WERI-Rb-1 (cell line): ENCODE data around the gene DSCAM.

Experiments used
- DNase-seq: peaks from one replicate; pipeline ENCODE4 v3.0.0-alpha.2; 2020
- H3K27ac ChIP-seq: fragments of 250-450 bp; sonication (Bioruptor Pico); 2 replicates; pipeline ENCODE4 v1.5.1; 2020; ENCODE audit warnings: mild to moderate bottlenecking, moderate library complexity
- H3K27me3 ChIP-seq: fragments of 250-450 bp; sonication (Bioruptor Pico); 2 replicates; pipeline ENCODE4 v1.5.1; 2021; ENCODE audit warnings: mild to moderate bottlenecking, low read depth, moderate library complexity; ENCODE audit not compliant: insufficient read depth, severe bottlenecking
- H3K36me3 ChIP-seq: fragments of 250-450 bp; sonication (Bioruptor Pico); 2 replicates; pipeline ENCODE4 v1.5.1; 2020; ENCODE audit warnings: mild to moderate bottlenecking, moderate library complexity
- H3K4me3 ChIP-seq: 2 replicates; pipeline ENCODE4 v1.5.1; 2011; ENCODE audit warnings: low read depth, mild to moderate bottlenecking, control low read depth, low read length
- H3K9me3 ChIP-seq: fragments of 250-450 bp; sonication (Bioruptor Pico); 2 replicates; pipeline ENCODE4 v1.5.1; 2021; ENCODE audit warnings: mild to moderate bottlenecking, moderate library complexity; ENCODE audit not compliant: severe bottlenecking
- TF ChIP-seq, protein P1 (sequence below): IDR thresholded peaks from 2 replicates; pipeline ENCODE4 v1.5.1; 2011; ENCODE audit warnings: low read depth, mild to moderate bottlenecking, control low read depth, inconsistent platforms, low read length

DSCAM gene

GRCh38 chr21:40194185-40194980 lies 652.6 kb downstream of the DSCAM start:
- Histone ChIP-seq H3K27ac (no peak overlapping the region), H3K36me3 (no peaks in the 10 kb centered on the region), H3K9me3 (peaks cover 7% of the 10 kb centered on the region), H3K27me3 (no peaks in the 10 kb centered on the region), H3K4me3 (no peak overlapping the region)
- TF ChIP-seq, protein P1, sequence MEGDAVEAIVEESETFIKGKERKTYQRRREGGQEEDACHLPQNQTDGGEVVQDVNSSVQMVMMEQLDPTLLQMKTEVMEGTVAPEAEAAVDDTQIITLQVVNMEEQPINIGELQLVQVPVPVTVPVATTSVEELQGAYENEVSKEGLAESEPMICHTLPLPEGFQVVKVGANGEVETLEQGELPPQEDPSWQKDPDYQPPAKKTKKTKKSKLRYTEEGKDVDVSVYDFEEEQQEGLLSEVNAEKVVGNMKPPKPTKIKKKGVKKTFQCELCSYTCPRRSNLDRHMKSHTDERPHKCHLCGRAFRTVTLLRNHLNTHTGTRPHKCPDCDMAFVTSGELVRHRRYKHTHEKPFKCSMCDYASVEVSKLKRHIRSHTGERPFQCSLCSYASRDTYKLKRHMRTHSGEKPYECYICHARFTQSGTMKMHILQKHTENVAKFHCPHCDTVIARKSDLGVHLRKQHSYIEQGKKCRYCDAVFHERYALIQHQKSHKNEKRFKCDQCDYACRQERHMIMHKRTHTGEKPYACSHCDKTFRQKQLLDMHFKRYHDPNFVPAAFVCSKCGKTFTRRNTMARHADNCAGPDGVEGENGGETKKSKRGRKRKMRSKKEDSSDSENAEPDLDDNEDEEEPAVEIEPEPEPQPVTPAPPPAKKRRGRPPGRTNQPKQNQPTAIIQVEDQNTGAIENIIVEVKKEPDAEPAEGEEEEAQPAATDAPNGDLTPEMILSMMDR, result no peak
- no peak for DNase-seq

DNA sequence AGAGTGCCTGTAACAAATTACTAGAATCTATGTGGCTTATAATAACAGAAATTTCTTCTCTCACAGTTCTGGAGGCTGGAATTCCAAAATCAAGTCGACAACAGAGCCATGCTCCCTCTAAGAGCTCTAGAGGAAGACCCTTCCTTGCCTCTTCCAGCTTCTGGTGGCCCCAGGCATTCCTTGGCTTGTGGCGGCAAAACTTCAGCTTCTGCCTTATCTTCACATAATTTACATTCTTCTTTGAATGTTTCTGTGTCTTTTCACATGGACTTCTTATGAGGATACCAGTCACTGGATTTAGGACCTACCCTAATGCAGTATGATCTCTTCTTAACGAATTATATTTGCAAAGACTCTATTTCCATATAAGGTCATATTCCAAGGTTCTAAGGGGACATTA lies 655.3 kb downstream of the DSCAM start:
- H3K36me3 ChIP-seq, result no peaks in the 10 kb centered on the region
- TF ChIP-seq, protein P1, result no peak
- H3K4me3 ChIP-seq, result no peak overlapping the region
- H3K9me3 ChIP-seq, result no peaks in the 10 kb centered on the region
- H3K27ac ChIP-seq, result no peak overlapping the region
- no peaks in the 10 kb centered on the region for H3K27me3 ChIP-seq
- DNase-seq, result no peak

GRCh38 chr21:40191196-40191595 lies 655.8 kb downstream of the DSCAM start:
- TF ChIP-seq, protein P1, result no peak
- Histone ChIP-seq H3K27me3 (no peaks in the 10 kb centered on the region), H3K36me3 (no peaks in the 10 kb centered on the region), H3K9me3 (no peaks in the 10 kb centered on the region), H3K27ac (no peak overlapping the region), H3K4me3 (no peak overlapping the region)
- no peak for DNase-seq

DNA sequence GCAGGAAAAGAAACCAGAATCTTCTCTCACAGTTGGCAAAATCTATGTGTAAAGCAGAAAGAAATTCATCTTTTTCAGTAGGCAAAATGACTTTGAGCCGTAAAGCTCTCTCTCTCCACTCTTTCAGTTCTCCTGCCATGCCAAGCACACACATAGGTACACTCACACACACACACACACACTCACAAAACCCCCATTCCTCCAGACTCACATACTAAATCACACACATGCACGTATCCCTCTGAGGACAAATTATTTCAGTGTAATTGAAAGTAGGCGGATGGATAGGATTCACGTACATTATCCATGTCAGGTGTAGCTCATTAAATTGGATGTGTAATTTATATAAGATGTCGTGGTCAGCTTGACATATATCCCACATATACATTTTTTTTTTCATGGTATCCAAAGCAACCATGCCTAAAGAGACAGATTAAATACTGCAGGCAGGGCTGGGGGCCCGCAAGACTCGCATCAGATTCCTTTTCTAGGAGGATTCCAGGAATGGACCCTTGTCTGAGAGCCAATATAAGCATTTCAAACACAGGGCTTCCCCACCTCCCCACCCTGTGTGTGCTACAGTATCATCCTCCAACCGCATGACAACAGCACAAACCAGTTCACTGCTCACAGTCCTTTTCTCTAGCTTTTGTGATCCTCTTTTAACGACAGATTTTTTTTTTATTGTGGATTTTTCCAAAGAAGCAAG lies 658.9 kb downstream of the DSCAM start:
- Histone ChIP-seq H3K36me3 (no peaks in the 10 kb centered on the region), H3K27ac (no peak overlapping the region), H3K9me3 (peaks cover 2% of the 10 kb centered on the region), H3K4me3 (no peak overlapping the region), H3K27me3 (no peaks in the 10 kb centered on the region)
- TF ChIP-seq, protein P1, result no peak
- DNase-seq, result no peak

- Histone ChIP-seq H3K27me3 (no peaks in the 10 kb centered on the region), H3K36me3 (no peaks in the 10 kb centered on the region), H3K27ac (no peak overlapping the region), H3K4me3 (no peak overlapping the region), H3K9me3 (peaks cover 3% of the 10 kb centered on the region)
- TF ChIP-seq, protein P1, result no peak
- no peak for DNase-seq
Measured at GRCh38 chr21:40187244-40187643, 659.7 kb downstream of the DSCAM start.
